ENCODE measurements around the gene ZNF385A. TPM values are rescaled to one million over a fixed set of nuclear protein-coding genes. Genes with fewer than 3 reads are reported as not detected.

ZNF385A gene
- total and polyA plus RNA-seq, 9 of the 15 experiments (the other 6 are each of a cell fraction or from before 2014, with no cell fraction given) = 1.0 to 111 (median 7.7) TPM

- TF ChIP-seq AFF1 (IDR thresholded peaks at IDR 0.05; ENCODE audit: low read depth in 1 of 2, partially characterized antibody in 2 of 2) = no peak
- TF ChIP-seq SETDB1 (IDR thresholded peaks at IDR 0.05; ENCODE audit: low read length) = no peak
- no peak for TF ChIP-seq LEF1 (IDR thresholded peaks at IDR 0.05)
- TF ChIP-seq ZKSCAN1 (IDR thresholded peaks at IDR 0.05; ENCODE audit: low read depth, low read length) = no peak
- no peak for TF ChIP-seq CTCFL (IDR thresholded peaks at IDR 0.05; ENCODE audit: borderline replicate concordance, insufficient read depth, low read depth, low read length, poor library complexity, severe bottlenecking)
- no peak for TF ChIP-seq RNF219 (CRISPR knock-in tag; IDR thresholded peaks at IDR 0.05)
- 0 out of 2 replicates have a peak, but pooled peaks have one; percentile 5 for TF ChIP-seq DPF2 (IDR thresholded peaks at IDR 0.05)
- peak; percentile 2; the same call in 1 of the 2 replicates for TF ChIP-seq ZNF766 (CRISPR knock-in tag; conservative IDR thresholded peaks at IDR 0.05)
- no peak for TF ChIP-seq FOXK1 (CRISPR knock-in tag; IDR thresholded peaks at IDR 0.05; ENCODE audit: borderline replicate concordance)
- no peak for TF ChIP-seq POLR2H (tag; IDR thresholded peaks at IDR 0.05; ENCODE audit: low read depth)
- TF ChIP-seq SRSF1 (IDR thresholded peaks at IDR 0.05; ENCODE audit: low read depth, low read length) = no peak
- no peak; the same call in 1 of the 2 replicates for TF ChIP-seq CREB3L1 (IDR thresholded peaks at IDR 0.05; ENCODE audit: borderline replicate concordance, low read depth)
- no peak for TF ChIP-seq ZNF124 (CRISPR knock-in tag; IDR thresholded peaks at IDR 0.05)
- no peak for TF ChIP-seq ZNF212 (CRISPR knock-in tag; IDR thresholded peaks at IDR 0.05)
- TF ChIP-seq HNRNPK (IDR thresholded peaks at IDR 0.05; ENCODE audit: low read depth, low read length, poor library complexity, severe bottlenecking) = no peak
- TF ChIP-seq KDM2B (CRISPR knock-in tag; IDR thresholded peaks at IDR 0.05) = no peak
- no peak for TF ChIP-seq RBBP5 (IDR thresholded peaks at IDR 0.05; ENCODE audit: borderline replicate concordance, insufficient read depth, low read length, poor library complexity, severe bottlenecking)
- TF ChIP-seq EP300 (IDR thresholded peaks at IDR 0.05; ENCODE audit: low read length) = no peak
Measured at GRCh38 chr12:54359762-54360351, 24.7 kb downstream of the ZNF385A start (continued).
